ENCODE measurements around the gene PRPF40B.

DNA sequence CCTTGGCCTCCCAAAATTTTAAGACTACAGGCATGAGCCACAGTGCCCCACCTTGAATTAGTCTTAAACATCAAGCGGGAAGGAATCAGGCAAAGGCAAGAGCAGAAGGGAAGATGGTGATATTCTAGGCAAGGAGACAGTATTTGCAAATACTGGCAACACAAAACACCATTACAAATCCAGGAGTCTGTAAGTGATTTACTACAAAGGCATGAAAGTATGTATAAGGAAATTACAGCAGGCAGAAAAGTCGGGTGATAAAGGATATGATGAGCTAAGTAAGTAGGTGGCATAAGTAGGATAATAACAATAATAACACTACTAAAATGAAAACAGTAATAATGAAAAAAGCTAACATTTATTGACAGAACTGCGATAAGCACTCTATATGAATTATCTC, 55.4 kb downstream of the PRPF40B start:
- TF ChIP-seq, protein P1, sequence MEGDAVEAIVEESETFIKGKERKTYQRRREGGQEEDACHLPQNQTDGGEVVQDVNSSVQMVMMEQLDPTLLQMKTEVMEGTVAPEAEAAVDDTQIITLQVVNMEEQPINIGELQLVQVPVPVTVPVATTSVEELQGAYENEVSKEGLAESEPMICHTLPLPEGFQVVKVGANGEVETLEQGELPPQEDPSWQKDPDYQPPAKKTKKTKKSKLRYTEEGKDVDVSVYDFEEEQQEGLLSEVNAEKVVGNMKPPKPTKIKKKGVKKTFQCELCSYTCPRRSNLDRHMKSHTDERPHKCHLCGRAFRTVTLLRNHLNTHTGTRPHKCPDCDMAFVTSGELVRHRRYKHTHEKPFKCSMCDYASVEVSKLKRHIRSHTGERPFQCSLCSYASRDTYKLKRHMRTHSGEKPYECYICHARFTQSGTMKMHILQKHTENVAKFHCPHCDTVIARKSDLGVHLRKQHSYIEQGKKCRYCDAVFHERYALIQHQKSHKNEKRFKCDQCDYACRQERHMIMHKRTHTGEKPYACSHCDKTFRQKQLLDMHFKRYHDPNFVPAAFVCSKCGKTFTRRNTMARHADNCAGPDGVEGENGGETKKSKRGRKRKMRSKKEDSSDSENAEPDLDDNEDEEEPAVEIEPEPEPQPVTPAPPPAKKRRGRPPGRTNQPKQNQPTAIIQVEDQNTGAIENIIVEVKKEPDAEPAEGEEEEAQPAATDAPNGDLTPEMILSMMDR (IDR thresholded peaks at IDR 0.05; ENCODE audit: poor library complexity), result no peak
- no peak for TF ChIP-seq EZH2 (IDR thresholded peaks at IDR 0.05; ENCODE audit: borderline replicate concordance)
